OCI-LY7 (cell line): Measurements from ENCODE around the gene ABCC4.

ENCODE experiments used
- EZH2phosphoT487 ChIP-seq: fragments of 200-600 bp; sonication (generic); IDR thresholded peaks from 2 replicates; pipeline ENCODE4 v1.6.1; 2018; ENCODE audit warnings: low read depth, borderline replicate concordance, mild to moderate bottlenecking, mixed run types, antibody characterized with exemption, low read length, moderate library complexity, mixed read lengths
- TF ChIP-seq, protein P1 (sequence below): fragments of 200-600 bp; sonication (generic); conservative IDR thresholded peaks from 2 replicates; pipeline ENCODE4 v1.5.1; 2014; ENCODE audit warnings: mild to moderate bottlenecking, antibody characterized with exemption, low read length, moderate library complexity, mixed read lengths

DNA sequence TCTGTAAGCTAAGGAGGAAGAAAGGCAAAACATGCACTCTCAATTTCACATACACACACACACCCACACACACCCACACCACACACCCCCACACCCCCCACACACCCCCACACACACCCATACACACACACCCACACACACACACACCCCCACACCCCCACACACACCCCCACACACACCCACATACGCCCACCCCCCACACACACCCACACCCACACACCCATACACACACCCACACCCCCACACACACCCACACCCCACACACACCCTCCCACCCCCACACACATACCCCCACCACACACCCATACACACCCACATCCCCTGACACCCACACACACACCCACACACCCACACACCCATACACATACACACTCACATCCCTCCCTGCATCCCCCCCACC lies 276.1 kb downstream of the ABCC4 start:
- TF ChIP-seq, protein P1, sequence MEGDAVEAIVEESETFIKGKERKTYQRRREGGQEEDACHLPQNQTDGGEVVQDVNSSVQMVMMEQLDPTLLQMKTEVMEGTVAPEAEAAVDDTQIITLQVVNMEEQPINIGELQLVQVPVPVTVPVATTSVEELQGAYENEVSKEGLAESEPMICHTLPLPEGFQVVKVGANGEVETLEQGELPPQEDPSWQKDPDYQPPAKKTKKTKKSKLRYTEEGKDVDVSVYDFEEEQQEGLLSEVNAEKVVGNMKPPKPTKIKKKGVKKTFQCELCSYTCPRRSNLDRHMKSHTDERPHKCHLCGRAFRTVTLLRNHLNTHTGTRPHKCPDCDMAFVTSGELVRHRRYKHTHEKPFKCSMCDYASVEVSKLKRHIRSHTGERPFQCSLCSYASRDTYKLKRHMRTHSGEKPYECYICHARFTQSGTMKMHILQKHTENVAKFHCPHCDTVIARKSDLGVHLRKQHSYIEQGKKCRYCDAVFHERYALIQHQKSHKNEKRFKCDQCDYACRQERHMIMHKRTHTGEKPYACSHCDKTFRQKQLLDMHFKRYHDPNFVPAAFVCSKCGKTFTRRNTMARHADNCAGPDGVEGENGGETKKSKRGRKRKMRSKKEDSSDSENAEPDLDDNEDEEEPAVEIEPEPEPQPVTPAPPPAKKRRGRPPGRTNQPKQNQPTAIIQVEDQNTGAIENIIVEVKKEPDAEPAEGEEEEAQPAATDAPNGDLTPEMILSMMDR = no peak
- no peak for TF ChIP-seq EZH2phosphoT487
